Left hindlimb (tissue), 1 donor: ENCODE measurements around the gene MASP2.
A peak's percentile ranks its signal among the peaks of the same experiment; 100 is the strongest.

Experiments used
- DNase-seq: peaks from one replicate; pipeline ENCODE4 v3.0.0-alpha.2; 2018

MASP2 gene

DNA sequence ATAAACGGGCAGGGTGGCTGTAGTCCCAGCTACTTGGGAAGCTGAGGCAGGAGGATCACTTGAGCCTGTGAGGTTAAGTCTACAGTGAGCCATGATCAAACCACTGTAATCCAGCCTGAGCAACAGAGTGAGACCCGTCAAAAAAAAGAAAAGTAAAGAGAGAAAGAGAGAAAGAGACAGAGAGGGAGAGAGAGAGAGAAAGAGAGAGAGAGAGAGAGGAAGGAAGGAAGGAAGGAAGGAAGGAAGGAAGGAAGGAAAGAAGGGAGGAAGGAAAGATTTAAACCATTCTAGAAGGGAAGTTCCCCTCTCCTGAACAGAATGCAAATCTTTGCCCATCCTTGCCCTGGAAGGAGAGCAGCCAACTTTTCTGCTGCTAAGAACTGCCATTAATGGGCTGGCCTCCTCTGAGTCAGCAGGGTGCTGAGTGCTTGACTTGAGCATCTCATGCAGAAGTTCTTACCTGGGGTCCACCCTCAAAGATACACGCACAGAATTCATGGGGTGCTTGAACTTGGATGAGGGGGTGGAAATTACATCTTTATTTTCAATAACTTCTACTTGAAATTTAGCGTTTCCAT lies 59.1 kb downstream of the MASP2 start:
- no peak for DNase-seq

DNA sequence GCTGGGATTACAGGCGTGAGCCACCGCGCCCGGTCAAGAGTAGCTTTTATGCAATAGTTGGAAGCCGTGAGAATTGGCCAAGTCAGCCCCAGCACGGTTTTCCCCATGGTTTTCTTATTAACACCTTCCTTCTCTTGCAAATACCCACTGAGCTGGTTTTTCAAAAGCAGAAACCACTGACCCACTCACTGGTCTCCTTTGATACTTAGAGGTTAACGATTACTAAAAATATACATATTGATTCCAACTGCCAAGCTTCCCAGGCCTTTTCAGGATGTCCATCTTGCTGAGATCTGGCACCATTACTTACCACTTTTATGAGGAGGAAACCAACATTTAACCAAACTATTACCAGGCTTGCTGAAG lies 60.5 kb downstream of the MASP2 start:
- no peak for DNase-seq

DNA sequence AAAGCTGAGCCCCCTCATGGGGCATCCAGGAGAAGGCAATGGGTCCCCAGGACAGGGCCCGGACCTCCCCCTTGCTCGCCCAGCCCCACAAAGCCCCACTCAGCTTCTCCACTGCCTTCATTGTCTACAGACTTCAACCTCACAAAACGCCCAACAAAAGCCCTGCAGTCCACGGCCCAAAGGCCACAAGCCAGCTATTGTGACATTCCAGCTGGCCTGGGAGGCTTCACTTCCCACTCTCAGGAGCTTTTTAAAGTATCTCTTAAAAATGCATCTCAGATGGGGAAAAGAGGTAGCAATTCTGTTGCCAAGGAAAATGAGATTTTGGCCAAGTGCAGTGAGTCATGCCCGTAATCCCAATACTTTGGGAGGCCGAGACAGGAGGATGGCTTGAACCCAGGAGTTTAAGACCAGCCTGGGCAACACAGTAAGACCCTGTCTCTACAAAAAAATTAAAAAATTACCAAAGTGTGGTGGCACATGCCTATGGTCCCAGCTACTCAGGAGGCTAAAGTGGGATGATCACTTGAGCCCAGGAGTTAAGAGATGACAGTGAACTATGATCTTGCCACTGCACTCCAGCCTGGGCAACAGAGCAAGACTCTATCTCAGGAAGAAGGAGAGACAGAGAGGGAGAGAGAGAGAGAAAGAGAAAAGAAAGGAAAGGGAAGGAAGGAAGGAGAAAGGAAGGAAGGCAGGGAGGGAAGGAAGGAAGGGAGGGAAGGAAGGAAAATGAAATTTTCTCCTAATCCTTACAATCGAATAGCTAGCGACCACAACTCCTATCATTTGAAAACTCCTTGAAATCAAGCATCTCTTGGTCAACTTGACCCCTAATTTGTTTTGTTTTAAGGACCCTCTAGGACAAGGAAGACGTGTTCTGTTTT lies 66.0 kb downstream of the MASP2 start:
- DNase-seq, result no peak

DNA sequence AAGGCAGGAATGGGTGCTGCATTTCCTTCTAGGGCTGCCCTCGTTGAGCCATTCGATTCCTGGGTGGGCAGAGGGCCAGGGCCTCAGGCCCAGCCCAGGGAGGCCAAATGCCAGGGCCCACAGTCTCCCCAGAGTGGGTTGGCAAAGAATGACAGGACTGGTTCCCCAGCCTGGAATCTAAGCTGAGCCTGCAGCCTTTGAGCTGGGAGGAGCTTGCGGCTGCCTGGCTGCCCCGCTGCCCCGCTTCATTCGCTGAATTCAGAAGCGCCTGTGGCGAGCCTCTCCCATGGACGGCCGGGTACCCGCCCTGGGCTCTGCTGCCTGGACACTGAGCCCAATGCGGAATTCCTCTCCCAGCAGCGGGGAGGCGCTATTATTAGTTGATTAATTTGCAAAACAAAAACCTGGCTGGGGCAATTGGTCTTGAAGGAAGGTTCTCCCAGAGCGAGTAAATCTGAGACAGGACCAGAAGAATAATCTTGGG lies 66.9 kb downstream of the MASP2 start:
- DNase-seq, result peak; percentile 86

DNA sequence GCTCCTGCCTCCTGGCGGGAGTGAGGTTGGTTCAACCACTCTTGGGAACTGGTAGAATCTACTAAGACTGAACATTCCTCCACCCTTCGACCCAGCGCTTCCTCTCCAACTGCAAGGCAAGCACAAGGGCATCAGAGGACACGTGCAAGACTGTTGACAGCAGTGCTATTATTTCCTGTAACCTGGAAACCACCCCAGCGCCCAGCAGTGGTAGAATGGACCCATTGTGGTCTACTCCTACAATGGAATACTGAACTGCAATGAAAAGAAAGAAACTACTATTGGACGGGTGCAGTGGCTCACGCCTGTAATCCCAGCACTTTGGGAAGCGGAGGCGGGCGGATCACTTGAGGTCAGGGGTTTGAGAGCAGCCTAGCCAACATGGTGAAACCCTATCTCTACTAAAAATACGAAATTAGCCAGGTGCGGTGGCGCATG lies 67.5 kb downstream of the MASP2 start:
- DNase-seq, result no peak

DNA sequence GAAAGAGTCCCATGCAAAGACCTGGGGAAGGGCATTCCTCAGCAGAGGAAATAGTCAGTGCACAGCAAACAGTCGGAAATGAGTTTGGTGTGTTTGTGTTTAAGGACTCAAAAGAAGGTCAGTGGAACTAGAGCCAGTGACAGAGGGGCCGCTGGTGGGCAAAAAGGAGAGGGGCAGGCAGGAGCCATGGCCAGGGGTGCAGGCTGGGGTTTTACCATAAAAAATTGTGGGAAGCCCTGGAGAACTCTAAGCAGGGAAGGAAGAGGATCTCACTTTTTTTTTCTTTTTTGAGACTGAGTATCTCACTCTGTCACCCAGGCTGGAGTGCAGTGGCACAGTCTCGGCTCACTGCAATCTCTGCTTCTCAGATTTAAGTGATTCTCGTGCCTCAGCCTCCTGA lies 68.3 kb downstream of the MASP2 start:
- no peak for DNase-seq
